Endothelial cell of umbilical vein (primary cell): ENCODE measurements around the gene HDAC9.

Experiments
- EZH2 ChIP-seq: IDR thresholded peaks from 2 replicates; pipeline ENCODE4 v1.6.1; 2012; ENCODE audit warnings: borderline replicate concordance, low read depth, mild to moderate bottlenecking, moderate library complexity, low read length, inconsistent platforms; ENCODE audit not compliant: severe bottlenecking
- POLR2A ChIP-seq: IDR thresholded peaks from 2 replicates; pipeline ENCODE4 v1.6.1; 2012; ENCODE audit warnings: low read depth, mild to moderate bottlenecking, control low read depth, low read length
- TF ChIP-seq, protein P1 (sequence below), 2 donors: IDR thresholded peaks; 1 replicate in 1 of 2; 2 replicates in 1 of 2; pipeline ENCODE4 v1.5.1; 2011; ENCODE audit warnings: low read length in 2 of 2, mild to moderate bottlenecking in 2 of 2, moderate library complexity in 2 of 2, control low read depth in 1 of 2, inconsistent platforms in 1 of 2, low read depth in 1 of 2; ENCODE audit not compliant: insufficient read depth in 1 of 2; ENCODE audit errors: extremely low read depth in 1 of 2

DNA sequence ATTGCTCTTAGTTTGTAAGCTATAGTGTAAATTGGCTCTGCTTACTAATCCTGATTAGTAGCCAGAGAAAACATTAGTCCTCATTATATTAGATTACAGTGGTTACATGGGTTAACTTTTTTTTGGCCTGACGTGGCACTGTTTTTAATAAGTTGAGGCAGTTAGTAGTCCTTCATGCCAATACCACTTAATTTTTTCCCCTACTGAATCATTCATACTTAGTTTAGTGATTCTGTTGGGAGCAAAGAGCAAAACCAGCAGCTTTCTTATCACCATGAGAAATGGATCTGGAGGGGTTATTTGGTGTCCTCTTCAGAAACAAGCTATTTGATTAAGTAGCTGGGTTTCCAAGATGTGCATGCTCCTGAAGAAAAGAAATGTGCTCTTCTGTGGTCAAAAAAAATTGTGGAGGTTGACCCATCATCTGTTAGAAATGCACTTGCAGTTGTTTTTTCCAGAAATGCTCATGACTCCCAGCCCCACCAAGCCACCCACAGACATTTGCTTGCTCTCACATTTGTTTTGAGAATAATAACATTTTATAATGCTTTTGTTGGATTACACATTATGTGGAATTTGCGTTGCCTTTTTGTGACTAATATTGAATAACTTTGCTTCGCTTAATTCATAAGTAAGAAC, 258.5 kb downstream of the HDAC9 start:
- TF ChIP-seq, protein P1, sequence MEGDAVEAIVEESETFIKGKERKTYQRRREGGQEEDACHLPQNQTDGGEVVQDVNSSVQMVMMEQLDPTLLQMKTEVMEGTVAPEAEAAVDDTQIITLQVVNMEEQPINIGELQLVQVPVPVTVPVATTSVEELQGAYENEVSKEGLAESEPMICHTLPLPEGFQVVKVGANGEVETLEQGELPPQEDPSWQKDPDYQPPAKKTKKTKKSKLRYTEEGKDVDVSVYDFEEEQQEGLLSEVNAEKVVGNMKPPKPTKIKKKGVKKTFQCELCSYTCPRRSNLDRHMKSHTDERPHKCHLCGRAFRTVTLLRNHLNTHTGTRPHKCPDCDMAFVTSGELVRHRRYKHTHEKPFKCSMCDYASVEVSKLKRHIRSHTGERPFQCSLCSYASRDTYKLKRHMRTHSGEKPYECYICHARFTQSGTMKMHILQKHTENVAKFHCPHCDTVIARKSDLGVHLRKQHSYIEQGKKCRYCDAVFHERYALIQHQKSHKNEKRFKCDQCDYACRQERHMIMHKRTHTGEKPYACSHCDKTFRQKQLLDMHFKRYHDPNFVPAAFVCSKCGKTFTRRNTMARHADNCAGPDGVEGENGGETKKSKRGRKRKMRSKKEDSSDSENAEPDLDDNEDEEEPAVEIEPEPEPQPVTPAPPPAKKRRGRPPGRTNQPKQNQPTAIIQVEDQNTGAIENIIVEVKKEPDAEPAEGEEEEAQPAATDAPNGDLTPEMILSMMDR (IDR thresholded peaks at IDR 0.05; ENCODE audit: extremely low read depth in 1 of 2, insufficient read depth in 1 of 2, low read depth in 1 of 2, low read length in 2 of 2), result no peak
- no peak for TF ChIP-seq POLR2A
- no peak for TF ChIP-seq EZH2
